Ovary (tissue), 3 donors: ENCODE measurements around the gene KIF3B.

Experiments
- CTCF ChIP-seq, 3 donors: fragments of 450-650 bp in 2 of 3; fragments of 200-600 bp in 1 of 3; IDR thresholded peaks; one replicate each; pipeline versions ENCODE4 v1.5.1 to v1.8.0; 2016 to 2022; ENCODE audit warnings: antibody characterized with exemption in 3 of 3, mild to moderate bottlenecking in 1 of 3
- POLR2A ChIP-seq: fragments of 450-650 bp; IDR thresholded peaks from one replicate; pipeline ENCODE4 v1.6.1; 2017; ENCODE audit warnings: antibody characterized with exemption, mild to moderate bottlenecking, moderate library complexity
- donor health status: DM: no; HTN: no; CAD: no.

DNA sequence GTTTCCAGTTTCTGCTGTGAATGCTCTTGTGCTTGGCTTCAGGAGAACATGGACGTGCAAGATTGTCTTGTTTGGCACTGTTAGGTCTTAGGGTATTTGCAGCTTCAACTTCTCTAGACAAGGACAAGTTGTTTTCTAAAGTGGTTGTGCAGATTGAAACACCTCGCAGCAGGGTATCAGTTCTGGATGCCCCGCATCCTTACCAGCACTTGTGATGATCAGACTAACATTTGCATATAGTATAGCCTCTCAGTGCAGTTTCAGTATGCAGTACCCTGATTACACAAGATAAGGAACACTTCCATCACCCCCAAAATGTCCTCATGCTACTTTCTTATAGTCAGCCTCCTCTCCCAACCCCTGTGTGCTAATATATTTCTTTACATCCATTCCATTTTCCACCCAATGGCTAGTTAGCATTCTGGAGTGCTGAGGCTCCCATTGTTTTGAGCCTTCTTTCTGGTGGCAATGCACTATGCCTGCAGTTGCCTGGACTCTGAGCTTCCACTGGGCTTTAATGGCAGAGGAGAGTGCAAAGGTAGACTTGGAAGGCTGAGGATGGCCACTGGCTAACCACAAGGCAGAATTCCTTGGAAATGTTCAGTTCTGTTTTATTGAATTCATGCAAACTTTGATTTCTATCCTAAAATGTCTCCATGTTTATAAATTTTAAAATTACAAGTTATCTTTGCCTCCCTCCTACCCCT is 35.4 kb downstream of the KIF3B start:
- TF ChIP-seq CTCF (IDR thresholded peaks at IDR 0.05), result no peak
- no peak for TF ChIP-seq POLR2A
